IPS-20b (cell line): ENCODE data around the gene PRKCA.

Experiments used
- H3K27ac ChIP-seq: one replicate; pipeline ENCODE4 v1.5.1; 2013; ENCODE audit warnings: low read length
- H3K27me3 ChIP-seq: 2 replicates; pipeline ENCODE4 v1.6.1; 2013; ENCODE audit warnings: mild to moderate bottlenecking, low read length, inconsistent platforms; ENCODE audit not compliant: insufficient read depth
- H3K36me3 ChIP-seq: 2 replicates; pipeline ENCODE4 v1.6.1; 2013; ENCODE audit warnings: low read depth, mild to moderate bottlenecking, inconsistent platforms, low read length, moderate library complexity; ENCODE audit not compliant: insufficient read depth
- H3K4me1 ChIP-seq: 2 replicates; pipeline ENCODE4 v1.6.1; 2013; ENCODE audit warnings: mild to moderate bottlenecking, control low read depth, inconsistent platforms, low read length, moderate library complexity; ENCODE audit not compliant: insufficient read depth
- H3K4me3 ChIP-seq: 2 replicates; pipeline ENCODE4 v1.5.1; 2013; ENCODE audit warnings: mild to moderate bottlenecking, low read length, inconsistent platforms
- H3K9ac ChIP-seq: 2 replicates; pipeline ENCODE4 v1.6.1; 2013; ENCODE audit warnings: low read depth, mild to moderate bottlenecking, inconsistent platforms, low read length, moderate library complexity
- H3K9me3 ChIP-seq: 2 replicates; pipeline ENCODE4 v1.6.1; 2013; ENCODE audit warnings: mild to moderate bottlenecking, low read depth, low read length, inconsistent platforms; ENCODE audit not compliant: insufficient read depth

Gene PRKCA

GRCh38 chr17:66836063-66837005, 533.9 kb downstream of the PRKCA start:
- Histone ChIP-seq H3K36me3 (no peaks in the 10 kb centered on the region), H3K27ac (no peak overlapping the region), H3K27me3 (peaks cover 48% of the 10 kb centered on the region), H3K9me3 (no peaks in the 10 kb centered on the region), H3K4me1 (no peaks in the 10 kb centered on the region), H3K9ac (no peak overlapping the region), H3K4me3 (no peak overlapping the region)

GRCh38 chr17:66837226-66837625, 534.8 kb downstream of the PRKCA start:
- H3K9me3 ChIP-seq: no peaks in the 10 kb centered on the region
- no peak overlapping the region for H3K27ac ChIP-seq
- H3K9ac ChIP-seq: no peak overlapping the region
- H3K36me3 ChIP-seq: no peaks in the 10 kb centered on the region
- no peak overlapping the region for H3K4me3 ChIP-seq
- no peaks in the 10 kb centered on the region for H3K4me1 ChIP-seq
- H3K27me3 ChIP-seq: peaks cover 44% of the 10 kb centered on the region

- Histone ChIP-seq H3K27me3 (peaks cover 42% of the 10 kb centered on the region), H3K36me3 (no peaks in the 10 kb centered on the region), H3K9me3 (no peaks in the 10 kb centered on the region), H3K27ac (no peak overlapping the region), H3K9ac (no peak overlapping the region), H3K4me3 (no peak overlapping the region), H3K4me1 (no peaks in the 10 kb centered on the region)
Observed at GRCh38 chr17:66837885-66838665, 535.7 kb downstream of the PRKCA start.

- Histone ChIP-seq H3K27ac (no peak overlapping the region), H3K36me3 (no peaks in the 10 kb centered on the region), H3K9ac (no peak overlapping the region), H3K27me3 (peaks cover 28% of the 10 kb centered on the region), H3K4me1 (no peaks in the 10 kb centered on the region), H3K4me3 (no peak overlapping the region), H3K9me3 (no peaks in the 10 kb centered on the region)
Observed at GRCh38 chr17:66839616-66840015, 537.2 kb downstream of the PRKCA start.

GRCh38 chr17:66840061-66840460, 537.6 kb downstream of the PRKCA start:
- no peaks in the 10 kb centered on the region for H3K4me1 ChIP-seq
- no peak overlapping the region for H3K9ac ChIP-seq
- peaks cover 24% of the 10 kb centered on the region for H3K27me3 ChIP-seq
- no peak overlapping the region for H3K4me3 ChIP-seq
- H3K9me3 ChIP-seq: no peaks in the 10 kb centered on the region
- H3K27ac ChIP-seq: no peak overlapping the region
- H3K36me3 ChIP-seq: no peaks in the 10 kb centered on the region

GRCh38 chr17:66841328-66841727, 538.9 kb downstream of the PRKCA start:
- Histone ChIP-seq H3K9ac (no peak overlapping the region), H3K9me3 (peaks cover under 1% of the 10 kb centered on the region; the same call in 1 of the 2 replicates), H3K4me1 (no peaks in the 10 kb centered on the region), H3K27ac (no peak overlapping the region), H3K27me3 (peaks cover 11% of the 10 kb centered on the region), H3K4me3 (no peak overlapping the region), H3K36me3 (no peaks in the 10 kb centered on the region)

GRCh38 chr17:66841744-66842143, 539.3 kb downstream of the PRKCA start:
- peaks cover 5% of the 10 kb centered on the region; the same call in 1 of the 2 replicates for H3K9me3 ChIP-seq
- H3K4me1 ChIP-seq: no peaks in the 10 kb centered on the region
- H3K27ac ChIP-seq: no peak overlapping the region
- H3K27me3 ChIP-seq: peaks cover 7% of the 10 kb centered on the region
- H3K36me3 ChIP-seq: no peaks in the 10 kb centered on the region
- H3K9ac ChIP-seq: no peak overlapping the region
- H3K4me3 ChIP-seq: no peak overlapping the region

- no peak overlapping the region for H3K9ac ChIP-seq
- peaks cover 8% of the 10 kb centered on the region; the same call in 1 of the 2 replicates for H3K9me3 ChIP-seq
- no peaks in the 10 kb centered on the region for H3K4me1 ChIP-seq
- H3K36me3 ChIP-seq: no peaks in the 10 kb centered on the region
- H3K27ac ChIP-seq: no peak overlapping the region
- no peak overlapping the region for H3K4me3 ChIP-seq
- H3K27me3 ChIP-seq: no peaks in the 10 kb centered on the region
Observed at GRCh38 chr17:66842505-66842904, 540.1 kb downstream of the PRKCA start.

GRCh38 chr17:66842959-66843358, 540.5 kb downstream of the PRKCA start:
- Histone ChIP-seq H3K9me3 (peaks cover 8% of the 10 kb centered on the region; the same call in 1 of the 2 replicates), H3K9ac (no peak overlapping the region), H3K4me1 (no peaks in the 10 kb centered on the region), H3K27ac (no peak overlapping the region), H3K4me3 (no peak overlapping the region), H3K36me3 (no peaks in the 10 kb centered on the region), H3K27me3 (no peaks in the 10 kb centered on the region)

- no peaks in the 10 kb centered on the region for H3K36me3 ChIP-seq
- no peak overlapping the region for H3K9ac ChIP-seq
- H3K27me3 ChIP-seq: no peaks in the 10 kb centered on the region
- H3K9me3 ChIP-seq: peaks cover 8% of the 10 kb centered on the region; the same call in 1 of the 2 replicates
- no peaks in the 10 kb centered on the region for H3K4me1 ChIP-seq
- H3K4me3 ChIP-seq: no peak overlapping the region
- H3K27ac ChIP-seq: no peak overlapping the region
Observed at GRCh38 chr17:66843627-66844026, 541.2 kb downstream of the PRKCA start.

GRCh38 chr17:66847704-66848103, 545.3 kb downstream of the PRKCA start:
- Histone ChIP-seq H3K9ac (no peak overlapping the region), H3K27ac (no peak overlapping the region), H3K4me1 (no peaks in the 10 kb centered on the region), H3K27me3 (no peaks in the 10 kb centered on the region), H3K9me3 (peaks cover 8% of the 10 kb centered on the region; the same call in 1 of the 2 replicates), H3K4me3 (no peak overlapping the region), H3K36me3 (no peaks in the 10 kb centered on the region)
